Osteocyte (in vitro differentiated cells): ENCODE measurements around the gene WNT5A. TPM values are rescaled to one million over a fixed set of nuclear protein-coding genes. Genes with fewer than 3 reads are reported as not detected.

Experiments used
- DNase-seq: peaks from one replicate; pipeline ENCODE4 v3.0.0; 2021; ENCODE audit warnings: mixed read lengths; ENCODE audit not compliant: unreplicated experiment; ENCODE audit errors: extremely low spot score
- H3K27ac Mint-ChIP-seq: one replicate; pipeline ENCODE4 v1.8.0; 2021; ENCODE audit warnings: mild to moderate bottlenecking, mixed read lengths; ENCODE audit not compliant: unreplicated experiment
- H3K27me3 Mint-ChIP-seq: one replicate; pipeline ENCODE4 v1.8.0; 2021; ENCODE audit warnings: mixed read lengths; ENCODE audit not compliant: unreplicated experiment
- H3K36me3 Mint-ChIP-seq: one replicate; pipeline ENCODE4 v1.8.0; 2021; ENCODE audit warnings: mixed read lengths; ENCODE audit not compliant: unreplicated experiment
- H3K4me1 Mint-ChIP-seq: one replicate; pipeline ENCODE4 v1.8.0; 2021; ENCODE audit warnings: mixed read lengths; ENCODE audit not compliant: unreplicated experiment
- H3K4me3 Mint-ChIP-seq: one replicate; pipeline ENCODE4 v1.8.0; 2021; ENCODE audit warnings: mild to moderate bottlenecking, moderate library complexity, mixed read lengths; ENCODE audit not compliant: unreplicated experiment
- H3K9me3 Mint-ChIP-seq: one replicate; pipeline ENCODE4 v1.8.0; 2021; ENCODE audit warnings: mixed read lengths; ENCODE audit not compliant: unreplicated experiment
- total RNA-seq: library from RNA; stranded (reverse); gene quantifications from 2 replicates; pipeline ENCODE4 v1.2.1, GENCODE V29; 2021
- TF ChIP-seq, protein P1 (sequence below): fragments of 200-600 bp; sonication (generic); IDR thresholded peaks from 2 replicates; pipeline ENCODE4 v1.5.0; 2021; ENCODE audit warnings: antibody characterized with exemption, mild to moderate bottlenecking, moderate library complexity

Gene WNT5A
- total RNA-seq, 1 donor from 2014 or later, result 30.4 TPM

DNA sequence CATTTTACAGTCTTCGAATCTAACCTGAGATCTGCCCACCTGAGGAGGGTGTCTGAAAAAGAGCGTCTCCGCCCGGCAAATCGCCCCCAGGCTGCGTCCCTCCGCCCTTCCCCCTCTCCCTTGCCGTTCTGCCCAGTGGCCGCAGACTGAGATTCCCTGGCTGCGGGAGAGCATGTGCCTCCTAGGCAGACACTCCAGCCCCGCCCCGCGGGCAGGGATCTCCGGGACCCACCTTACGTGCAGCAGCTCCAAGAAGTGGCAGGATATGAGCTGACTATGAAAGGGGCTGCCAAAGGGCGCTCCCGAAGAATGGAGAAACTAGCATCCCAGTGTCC lies 2.7 kb upstream of the WNT5A start:
- TF ChIP-seq, protein P1, sequence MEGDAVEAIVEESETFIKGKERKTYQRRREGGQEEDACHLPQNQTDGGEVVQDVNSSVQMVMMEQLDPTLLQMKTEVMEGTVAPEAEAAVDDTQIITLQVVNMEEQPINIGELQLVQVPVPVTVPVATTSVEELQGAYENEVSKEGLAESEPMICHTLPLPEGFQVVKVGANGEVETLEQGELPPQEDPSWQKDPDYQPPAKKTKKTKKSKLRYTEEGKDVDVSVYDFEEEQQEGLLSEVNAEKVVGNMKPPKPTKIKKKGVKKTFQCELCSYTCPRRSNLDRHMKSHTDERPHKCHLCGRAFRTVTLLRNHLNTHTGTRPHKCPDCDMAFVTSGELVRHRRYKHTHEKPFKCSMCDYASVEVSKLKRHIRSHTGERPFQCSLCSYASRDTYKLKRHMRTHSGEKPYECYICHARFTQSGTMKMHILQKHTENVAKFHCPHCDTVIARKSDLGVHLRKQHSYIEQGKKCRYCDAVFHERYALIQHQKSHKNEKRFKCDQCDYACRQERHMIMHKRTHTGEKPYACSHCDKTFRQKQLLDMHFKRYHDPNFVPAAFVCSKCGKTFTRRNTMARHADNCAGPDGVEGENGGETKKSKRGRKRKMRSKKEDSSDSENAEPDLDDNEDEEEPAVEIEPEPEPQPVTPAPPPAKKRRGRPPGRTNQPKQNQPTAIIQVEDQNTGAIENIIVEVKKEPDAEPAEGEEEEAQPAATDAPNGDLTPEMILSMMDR, result no peak
- DNase-seq, result no peak
- Mint-ChIP-seq H3K27me3 (peaks cover 2% of the 10 kb centered on the region), H3K9me3 (no peaks in the 10 kb centered on the region), H3K36me3 (no peaks in the 10 kb centered on the region), H3K4me3 (peak overlapping the region; percentile 26), H3K27ac (no peak overlapping the region), H3K4me1 (peaks cover 27% of the 10 kb centered on the region)

DNA sequence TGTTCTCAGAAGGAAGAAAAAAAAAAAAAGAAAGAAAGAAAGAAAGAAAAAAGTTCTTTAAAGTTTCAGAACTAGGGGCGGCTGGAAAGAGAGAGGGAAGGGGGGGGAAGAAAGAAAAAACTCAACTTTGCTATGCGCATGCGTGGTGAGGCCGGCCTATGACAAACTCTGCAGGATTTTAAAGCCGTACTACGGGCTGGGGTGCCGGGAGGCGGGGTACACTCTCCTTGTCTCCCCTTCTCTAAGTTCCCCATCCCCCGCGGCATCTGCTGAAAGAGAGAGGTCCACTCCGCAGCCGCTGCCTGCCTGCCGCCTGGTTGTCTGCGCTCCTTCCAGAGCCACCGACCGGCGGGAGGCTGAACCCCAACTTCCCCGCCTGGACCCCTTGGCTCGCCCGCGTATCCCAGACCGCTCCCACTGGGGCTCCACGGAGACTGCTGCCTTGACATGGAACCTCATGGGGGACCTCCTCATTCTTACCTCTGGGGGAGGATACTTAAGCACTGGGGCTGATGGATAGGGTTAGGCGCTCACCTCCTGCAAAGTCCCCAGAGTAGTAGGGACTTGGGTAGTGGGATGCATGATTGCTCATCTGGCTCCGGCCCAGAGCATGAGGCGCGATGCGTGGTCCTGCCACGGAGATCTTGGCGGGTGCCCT lies 1.4 kb upstream of the WNT5A start:
- peak overlapping the region; percentile 96 for H3K4me3 Mint-ChIP-seq
- peaks cover 2% of the 10 kb centered on the region for H3K27me3 Mint-ChIP-seq
- H3K9me3 Mint-ChIP-seq, result no peaks in the 10 kb centered on the region
- peak overlapping the region; percentile 80 for H3K27ac Mint-ChIP-seq
- TF ChIP-seq, protein P1, result no peak
- no peaks in the 10 kb centered on the region for H3K36me3 Mint-ChIP-seq
- DNase-seq, result no peak
- H3K4me1 Mint-ChIP-seq, result peaks cover 38% of the 10 kb centered on the region

DNA sequence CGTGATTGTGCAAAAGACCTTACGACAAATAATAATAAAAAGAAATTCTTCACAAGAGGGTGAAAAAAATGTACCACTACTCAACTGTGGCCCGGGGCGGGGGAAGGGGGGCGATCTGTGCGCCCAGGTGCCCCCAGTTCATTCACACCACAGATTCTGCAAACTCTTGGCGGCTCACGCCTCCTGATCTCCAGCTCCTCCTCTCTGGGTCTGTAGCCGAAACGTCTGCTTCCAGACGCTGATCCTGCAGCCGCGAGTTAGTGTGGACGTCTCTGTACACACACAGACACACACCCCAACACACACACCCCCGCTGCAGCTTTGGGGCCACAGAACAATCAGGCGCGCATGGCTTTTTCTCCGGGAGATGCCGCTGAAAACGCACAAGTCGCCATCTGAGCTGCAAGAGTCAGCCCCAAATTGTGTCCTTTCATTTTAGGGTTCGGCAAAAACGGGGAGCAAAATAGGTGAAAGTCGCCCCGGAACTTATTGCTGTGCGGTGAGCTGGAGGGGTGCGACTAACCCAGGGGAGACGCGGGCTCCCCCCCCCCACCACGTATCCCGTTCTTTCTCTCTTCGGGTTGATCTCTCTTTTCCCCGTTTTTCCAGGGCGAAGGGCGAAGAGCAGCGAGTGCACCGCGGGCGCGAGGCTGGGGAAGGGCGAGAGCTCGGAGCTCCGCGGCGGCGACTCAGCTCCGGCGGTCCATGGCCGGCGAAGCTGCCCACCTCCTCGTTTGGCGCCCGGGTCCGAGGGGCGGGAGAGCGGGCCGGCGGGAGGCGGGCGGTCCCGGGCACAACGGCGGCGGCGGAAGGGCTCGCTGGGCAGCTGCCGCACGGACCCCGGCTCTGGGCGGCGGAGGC lies 505 bp upstream of the WNT5A start:
- TF ChIP-seq, protein P1, result no peak
- Mint-ChIP-seq H3K36me3 (no peaks in the 10 kb centered on the region), H3K27me3 (no peaks in the 10 kb centered on the region), H3K4me1 (peaks cover 48% of the 10 kb centered on the region), H3K27ac (peak overlapping the region; percentile 73), H3K9me3 (no peaks in the 10 kb centered on the region), H3K4me3 (peak overlapping the region; percentile 96)
- DNase-seq, result no peak

GRCh38 chr3:55486101-55486856 lies 827 bp downstream of the WNT5A start:
- TF ChIP-seq, protein P1, result no peak
- no peak for DNase-seq
- Mint-ChIP-seq H3K36me3 (no peaks in the 10 kb centered on the region), H3K4me3 (peak overlapping the region; percentile 96), H3K27ac (peak overlapping the region; percentile 92), H3K27me3 (no peaks in the 10 kb centered on the region), H3K9me3 (no peaks in the 10 kb centered on the region), H3K4me1 (peaks cover 59% of the 10 kb centered on the region)
